Hippocampal formation (tissue), 2 donors: ENCODE data around the gene DGCR2.
"Not testable (repeated sequence)": the region's sequence is repeated elsewhere in the genome, so short reads cannot be mapped to it uniquely, and the experiment has no call there.

ENCODE experiments used
- DNase-seq, 2 donors: peaks; one replicate each; lab custom pipeline; 2025; lab: John Stamatoyannopoulos, UW

The DGCR2 gene

DNA sequence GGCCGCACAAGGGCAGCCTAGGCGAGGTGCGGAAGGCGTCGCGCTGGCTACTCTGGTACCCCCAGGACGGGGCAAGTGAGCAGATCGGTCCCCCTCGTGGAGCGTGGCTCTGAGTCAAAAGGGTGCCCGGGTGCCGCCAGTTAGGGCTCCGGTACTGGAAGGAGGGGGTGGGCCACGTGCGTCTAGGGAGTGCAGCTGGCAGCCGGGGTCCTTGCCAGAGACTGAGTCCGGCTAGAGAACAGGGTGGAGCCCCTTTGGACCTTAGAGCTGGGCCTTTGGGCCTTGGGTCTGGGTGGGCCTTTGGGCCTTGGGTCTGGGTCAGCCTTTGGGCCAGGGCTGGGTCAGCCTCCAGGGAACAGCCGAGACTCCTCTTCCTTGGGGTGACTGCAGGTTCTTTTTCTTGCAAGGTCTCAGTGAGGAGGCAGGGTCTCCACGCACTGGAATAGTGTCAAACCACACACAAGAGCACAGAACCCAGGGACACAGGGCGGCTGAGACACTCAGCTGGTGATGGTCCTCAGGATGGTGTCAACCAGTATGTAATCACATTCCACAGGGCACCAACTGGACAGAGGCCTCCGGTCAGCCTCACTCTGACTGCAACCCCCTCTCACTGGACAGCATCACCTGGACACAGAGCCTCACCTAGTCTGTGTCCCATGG is 91.9 kb downstream of the DGCR2 start:
- not testable (repeated sequence) for DNase-seq

DNA sequence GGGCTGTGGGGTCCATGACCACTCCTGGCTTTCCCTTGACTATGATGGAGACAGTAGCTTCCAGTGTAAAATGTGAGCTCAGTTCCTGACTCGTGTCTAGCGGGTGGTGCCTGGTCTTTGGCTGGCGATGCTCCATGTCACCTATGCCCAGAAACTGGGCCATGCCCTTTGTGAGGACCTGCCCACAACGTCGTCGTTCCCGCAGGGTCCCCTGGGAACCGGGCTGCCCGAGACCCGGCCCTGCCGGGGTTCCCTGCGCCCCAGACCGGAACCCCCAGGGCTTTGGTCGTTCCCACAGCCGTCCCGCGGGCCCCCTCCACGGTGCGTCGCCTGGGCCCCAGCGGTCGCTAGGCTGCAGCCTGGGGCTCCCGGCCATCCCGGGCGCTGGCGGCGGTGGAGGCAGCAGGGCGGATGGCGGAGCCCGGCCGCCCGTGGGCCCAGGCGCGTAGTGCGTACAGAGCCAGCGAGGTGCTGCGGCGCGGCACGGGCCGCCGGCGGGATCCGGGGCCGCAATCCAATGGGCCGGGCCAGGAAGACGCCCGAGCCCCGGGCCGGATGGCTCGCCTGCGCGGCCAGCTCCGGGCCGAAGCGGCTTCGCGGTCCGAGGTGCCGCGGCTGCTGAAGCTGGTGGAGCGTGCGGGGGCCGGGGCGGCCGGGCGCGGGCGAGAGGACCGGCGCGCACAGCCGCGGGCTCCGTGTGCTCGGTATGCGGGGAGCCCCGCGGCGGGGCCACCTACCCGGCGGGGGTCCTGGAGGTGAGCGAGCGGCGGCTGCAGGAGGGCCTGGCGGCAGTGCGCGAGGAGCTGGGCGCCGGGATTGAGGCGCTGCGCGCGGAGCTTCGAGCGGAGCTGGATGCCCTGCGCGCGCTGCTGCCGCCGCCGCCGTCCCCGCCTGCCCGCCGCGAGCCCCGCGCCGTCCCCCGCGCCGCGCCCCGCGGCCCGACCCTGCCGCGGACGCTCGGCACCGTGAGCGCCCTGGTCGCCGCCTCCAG is 92.8 kb downstream of the DGCR2 start:
- not testable (repeated sequence) for DNase-seq

DNA sequence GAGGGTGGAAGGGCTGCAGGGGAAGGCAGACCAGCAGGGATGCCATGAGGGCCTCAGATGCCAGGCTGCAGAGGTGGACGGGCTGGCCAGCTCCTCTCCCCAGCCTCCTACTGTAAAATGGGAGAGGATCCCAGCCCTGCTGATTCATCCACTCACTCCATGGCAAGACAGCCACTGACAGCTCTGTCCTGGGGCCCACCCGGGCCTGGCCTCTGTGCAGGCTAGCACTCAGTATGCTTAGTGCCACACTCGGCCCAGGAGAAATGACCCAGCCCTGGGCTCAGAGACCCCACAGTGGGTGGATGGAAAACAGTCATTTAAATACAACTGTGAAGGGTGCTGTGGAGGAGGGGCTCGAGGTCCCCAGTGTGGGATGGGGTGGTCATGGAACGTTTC is 94.2 kb downstream of the DGCR2 start:
- not testable (repeated sequence) for DNase-seq

DNA sequence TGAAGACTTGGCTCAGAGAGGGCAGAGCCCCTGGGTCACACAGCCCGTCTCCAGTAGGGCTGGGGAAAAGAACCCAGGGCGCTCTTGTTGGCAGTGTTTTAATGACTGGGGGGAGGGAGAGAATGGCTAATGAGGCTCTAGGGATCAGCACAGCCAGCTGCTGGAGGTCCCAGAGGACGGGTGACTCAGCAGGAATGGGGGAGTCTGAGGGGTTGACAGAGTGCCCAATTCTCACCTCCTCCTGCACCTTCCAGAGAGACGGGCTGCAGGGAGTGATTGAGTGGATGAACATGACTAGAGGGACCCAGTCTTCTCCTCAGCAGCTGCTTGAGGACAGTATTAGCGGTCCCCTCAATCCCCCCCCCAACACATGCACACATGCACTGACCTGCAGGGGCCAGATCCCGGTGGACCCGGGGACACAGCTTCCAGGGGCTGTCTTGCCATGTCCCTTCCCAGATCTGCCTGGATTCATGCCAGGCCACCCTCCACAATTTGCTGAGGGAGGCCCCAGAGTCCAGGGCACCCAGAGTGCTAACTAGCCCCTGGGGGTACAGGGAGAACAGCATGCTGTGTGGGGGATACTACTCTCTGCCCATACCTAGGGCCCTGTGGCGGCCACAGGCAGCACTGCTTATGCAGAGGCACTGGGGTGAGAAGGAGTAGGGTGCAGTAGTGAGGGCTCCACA is 94.7 kb downstream of the DGCR2 start:
- not testable (repeated sequence) for DNase-seq

DNA sequence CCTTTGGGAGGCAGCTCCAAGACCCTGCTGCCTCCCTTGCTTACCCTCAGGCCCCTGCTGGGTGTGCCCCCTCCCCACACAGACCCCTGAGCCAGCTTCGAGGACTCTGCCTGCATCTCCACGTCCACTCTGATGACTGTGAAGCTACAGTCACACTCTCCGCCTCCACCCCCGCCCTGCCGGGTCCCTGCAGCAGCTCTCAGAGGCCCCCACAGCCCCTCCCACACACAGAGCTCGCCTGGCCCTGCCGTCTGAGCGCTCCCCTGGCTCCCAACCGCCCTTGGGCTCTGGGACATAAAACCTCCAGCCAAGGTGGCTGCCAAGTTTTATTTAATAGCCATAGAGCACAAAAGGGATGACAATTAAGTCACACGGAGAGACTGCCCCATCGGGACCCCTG is 96.1 kb downstream of the DGCR2 start:
- not testable (repeated sequence) for DNase-seq

DNA sequence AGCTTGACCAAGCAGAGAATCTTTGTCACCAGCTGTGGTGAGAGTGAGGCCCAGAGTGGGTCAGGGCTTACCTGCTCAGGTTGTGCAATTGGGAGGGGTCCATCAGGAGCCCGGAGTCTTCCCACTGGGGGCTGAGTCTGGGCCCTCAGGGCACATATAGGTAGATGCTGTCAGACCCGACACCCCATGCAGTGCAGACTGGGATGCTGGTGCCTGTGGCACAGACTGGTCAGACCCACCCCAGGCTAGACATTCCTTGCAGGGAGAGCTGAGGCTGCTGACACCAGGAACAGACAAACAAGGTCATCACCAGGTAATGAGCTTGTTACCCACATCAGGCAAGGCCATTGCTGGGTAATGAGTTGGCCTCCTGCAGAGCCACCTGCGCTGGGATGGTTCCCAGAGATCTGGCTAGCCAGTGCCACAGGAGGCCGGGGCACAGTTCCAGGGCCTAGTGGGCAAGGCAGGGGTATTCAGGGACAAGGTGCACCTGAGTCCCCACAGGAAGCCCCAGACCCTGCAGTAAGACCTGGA is 97.2 kb downstream of the DGCR2 start:
- DNase-seq = not testable (repeated sequence)

DNA sequence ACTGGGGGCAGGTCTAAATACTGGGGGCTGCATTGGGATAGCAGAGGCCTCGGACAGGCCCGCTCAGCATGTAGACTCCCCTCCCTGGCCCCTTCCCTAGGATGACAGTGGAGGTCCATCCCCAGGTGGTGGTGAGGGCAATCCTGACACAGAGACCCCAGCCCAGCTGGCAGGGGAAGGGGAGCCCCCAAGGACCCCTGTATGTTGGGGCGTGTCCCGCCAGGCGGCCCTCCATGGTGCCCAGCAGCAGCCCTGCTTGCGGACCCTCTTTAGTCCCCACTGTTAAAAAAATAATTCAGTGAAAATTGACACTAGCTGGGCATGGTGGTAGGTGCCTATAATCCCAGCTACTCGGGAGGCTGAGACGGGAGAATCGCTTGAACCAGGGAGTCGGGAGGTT is 98.3 kb downstream of the DGCR2 start:
- DNase-seq = not testable (repeated sequence)

DNA sequence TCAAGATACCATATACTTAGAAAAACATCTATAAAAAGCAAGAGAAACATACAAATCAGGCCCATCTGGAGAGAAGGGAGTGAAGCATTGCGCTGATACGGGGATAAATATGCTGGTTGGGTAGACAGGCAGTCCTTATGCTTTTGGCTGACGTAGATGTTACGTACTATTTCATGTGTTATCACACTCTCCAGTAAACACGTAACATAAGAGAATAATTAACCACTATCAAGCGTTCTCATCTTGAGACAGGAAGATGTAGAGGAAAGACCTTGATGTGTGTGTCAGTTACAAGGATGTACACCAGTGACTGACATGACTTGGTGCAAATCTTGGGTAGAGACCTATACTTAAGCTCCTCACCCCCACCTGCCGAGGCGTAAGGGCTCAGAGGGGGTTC is 99.5 kb downstream of the DGCR2 start:
- DNase-seq = no peak

DNA sequence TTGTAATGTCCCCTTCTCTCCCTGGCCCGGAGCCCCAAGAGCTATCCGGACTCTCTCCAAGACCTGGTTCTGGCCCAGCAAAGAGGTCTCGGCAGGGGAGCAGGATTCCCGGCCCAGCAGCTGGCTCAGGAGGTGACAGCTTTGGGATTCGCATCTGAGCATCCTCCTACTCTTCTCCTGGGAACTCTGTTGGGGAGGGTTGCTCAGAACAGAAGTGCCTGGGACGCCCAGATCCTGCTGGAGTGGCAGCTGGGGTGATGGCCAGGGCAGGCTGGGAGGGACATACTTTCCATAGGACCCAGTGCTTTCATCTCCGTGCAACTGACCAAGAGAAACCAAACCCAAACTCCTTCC is 102.6 kb downstream of the DGCR2 start:
- DNase-seq = no peak

DNA sequence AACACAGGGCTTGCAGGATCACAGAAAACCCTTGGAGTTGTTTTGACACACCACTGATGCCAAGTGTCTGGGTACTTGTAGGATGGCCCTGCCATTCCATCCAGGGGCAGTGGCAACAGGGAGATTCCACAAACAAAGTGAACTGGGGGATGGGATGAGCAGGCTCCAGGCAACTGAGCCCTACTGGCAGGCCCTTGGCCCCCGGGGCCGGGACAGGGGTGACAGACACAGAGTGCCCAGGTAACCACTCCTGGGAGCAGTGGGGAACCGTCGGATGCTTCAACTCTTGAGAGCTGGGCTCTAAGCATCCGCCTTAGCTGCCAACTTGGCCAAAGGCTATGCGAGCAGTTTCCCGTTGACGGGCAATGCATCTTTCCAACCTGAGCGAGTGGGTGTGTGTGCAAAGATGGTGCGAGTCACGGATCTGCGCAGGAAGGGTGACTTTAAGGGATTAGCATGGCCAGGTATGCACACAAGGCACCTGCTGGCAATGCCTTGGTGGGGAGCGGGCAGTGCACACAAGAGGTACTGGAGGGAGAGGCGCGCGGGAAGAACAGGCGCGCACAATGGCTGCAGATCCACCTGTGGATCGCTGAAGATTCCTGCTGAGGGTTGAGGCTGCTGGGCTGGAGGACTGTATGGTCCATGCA is 103.1 kb downstream of the DGCR2 start:
- no peak for DNase-seq

DNA sequence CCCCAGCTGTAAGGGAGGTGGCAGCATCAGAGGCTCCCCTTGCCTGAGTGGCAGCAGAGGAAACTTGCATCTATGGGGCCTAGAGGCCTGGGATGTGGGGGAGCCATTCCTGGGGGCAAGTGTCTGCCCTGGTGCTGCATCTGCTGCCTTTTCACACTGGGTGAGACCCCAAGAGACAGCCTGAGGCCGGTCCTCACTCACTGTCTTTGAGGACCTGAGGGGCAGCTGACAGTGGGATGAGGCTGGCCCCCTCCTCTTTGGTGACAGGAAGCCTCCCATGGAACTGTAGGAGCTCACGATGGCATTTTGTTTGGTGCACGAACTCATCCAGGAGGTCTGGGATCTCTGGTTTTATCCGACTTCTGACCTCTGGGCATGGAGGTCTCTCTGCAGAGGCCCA is 104.0 kb downstream of the DGCR2 start:
- no peak for DNase-seq

DNA sequence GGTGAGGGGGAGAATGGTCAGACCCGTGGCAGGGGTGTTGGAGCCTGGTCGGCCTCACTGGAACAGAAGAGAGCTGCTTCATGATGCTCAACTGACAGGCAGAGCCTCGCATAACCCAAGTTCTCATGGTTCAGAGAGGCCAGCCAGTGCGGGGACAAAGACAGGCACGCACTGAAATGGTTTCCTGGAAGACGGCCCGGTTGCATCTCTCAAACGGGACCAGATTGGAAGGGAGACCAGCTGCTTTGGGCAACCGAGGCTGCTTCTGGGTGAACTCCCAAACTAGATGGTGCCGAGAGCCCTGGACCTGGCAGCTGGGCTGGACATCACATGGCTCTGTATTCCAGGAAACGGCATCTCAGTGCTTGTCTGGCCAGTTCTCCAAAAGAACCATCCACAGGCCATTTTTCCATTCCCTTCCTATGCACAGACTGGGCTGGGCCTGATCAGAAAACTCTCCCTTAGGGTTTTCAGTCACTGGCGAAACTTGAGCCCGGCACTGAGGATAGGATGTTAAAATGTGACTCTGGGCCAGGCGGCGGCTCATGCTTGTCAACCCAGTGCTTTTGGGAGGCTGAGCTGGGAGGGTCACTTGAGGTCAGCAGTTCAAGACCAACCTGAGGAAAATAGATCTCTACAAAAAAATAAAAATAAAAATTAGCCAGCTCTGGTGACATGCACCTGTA is 106.0 kb downstream of the DGCR2 start:
- DNase-seq = peak in 1 of 2 donors; percentile 34

DNA sequence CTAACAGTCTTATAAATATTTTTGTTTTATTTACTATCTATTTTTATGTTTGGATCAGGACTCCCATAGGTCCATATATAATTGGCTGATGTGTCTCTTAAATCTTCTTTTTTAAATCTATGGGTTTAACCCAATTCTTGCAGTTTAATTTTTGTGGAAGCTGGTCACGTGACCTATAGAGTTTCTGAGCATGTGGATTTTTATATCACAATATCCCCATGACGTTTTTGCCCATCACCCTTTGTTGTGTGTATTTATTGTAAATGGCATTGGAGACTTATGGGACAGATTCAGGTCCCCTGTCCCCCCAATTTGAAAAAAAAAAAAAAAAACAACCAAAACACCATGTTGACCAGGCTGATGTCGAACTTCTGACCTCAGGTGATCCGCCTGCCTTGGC is 107.3 kb downstream of the DGCR2 start:
- no peak for DNase-seq

DNA sequence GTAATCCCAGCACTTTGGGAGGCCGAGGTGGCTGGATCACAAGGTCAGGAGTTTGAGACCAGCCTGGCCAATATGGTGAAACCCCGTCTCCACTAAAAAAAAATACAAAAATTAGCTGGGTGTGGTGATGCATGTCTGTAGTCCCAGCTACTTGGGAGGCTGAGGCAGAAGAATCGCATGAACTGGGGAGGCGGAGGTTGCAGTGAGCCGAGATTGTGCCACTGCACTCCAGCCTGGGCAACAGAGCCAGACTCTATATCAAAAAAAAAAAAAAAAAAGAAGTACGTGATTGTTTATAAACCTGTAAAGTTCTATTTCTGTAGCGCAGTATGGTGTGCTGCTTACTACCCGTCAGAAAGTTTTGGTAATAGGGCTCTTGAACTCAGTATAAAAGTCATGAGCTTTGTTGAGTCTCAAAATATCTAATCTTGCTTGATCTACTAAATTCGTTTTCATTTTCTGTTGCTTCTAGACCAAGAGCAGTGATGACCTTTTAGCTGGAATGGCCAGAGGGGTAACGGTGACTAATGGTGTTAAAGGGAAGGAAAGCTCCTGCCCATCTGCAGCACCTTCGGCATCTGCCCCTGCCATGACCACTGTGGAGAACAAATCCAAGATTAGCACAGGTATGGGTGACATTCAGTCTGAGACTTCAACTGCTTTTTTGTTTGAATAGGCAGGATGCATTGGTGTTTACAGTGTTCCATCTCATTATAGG is 108.2 kb downstream of the DGCR2 start:
- DNase-seq = not testable (repeated sequence)

DNA sequence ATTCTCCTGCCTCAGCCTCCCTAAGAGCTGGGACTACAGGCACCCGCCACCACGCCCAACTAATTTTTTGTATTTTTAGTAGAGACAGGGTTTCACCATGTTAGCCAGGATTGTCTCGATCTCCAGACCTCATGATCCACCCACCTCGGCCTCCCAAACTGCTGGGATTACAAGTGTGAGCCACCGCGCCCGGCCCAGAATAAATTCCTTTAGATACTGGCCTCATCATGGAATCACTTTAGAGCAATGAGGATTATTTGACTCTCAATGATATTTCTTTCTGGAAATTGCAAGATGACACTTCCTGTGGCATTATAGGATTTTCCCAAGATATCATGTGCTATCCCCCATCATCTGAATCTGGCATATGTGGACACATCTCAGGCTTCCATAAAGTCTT is 108.8 kb downstream of the DGCR2 start:
- not testable (repeated sequence) for DNase-seq

DNA sequence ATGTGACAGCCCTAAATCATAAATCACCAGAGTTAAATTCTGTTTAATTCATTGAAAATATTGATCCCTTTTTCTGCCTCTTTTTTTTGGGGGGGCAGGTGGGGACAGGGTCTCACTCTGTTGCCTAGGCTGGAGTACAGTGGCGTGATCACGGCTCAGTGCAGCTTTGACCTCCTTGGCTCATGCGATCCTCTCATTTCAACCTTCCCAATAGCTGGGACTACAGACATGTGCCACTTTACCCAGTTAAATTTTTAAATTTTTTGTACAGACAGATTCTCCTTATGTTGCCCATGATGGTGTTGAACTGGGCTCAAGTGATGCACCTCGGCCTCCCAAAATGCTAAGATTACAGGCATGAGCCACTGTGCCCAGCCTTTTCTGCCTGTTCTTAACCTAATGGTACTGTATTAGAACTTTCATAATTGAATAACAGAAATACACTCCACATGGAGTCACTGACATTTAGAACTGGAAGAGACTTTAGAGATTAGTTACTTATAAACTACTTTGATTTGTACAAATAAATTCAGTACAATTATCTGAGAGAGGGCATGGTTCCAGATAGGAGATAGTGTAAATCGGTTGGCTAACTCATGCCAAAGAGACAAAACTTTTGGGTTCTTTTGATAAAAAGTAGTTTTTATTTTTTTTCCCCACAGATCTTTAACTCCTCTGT is 109.8 kb downstream of the DGCR2 start:
- no peak for DNase-seq

DNA sequence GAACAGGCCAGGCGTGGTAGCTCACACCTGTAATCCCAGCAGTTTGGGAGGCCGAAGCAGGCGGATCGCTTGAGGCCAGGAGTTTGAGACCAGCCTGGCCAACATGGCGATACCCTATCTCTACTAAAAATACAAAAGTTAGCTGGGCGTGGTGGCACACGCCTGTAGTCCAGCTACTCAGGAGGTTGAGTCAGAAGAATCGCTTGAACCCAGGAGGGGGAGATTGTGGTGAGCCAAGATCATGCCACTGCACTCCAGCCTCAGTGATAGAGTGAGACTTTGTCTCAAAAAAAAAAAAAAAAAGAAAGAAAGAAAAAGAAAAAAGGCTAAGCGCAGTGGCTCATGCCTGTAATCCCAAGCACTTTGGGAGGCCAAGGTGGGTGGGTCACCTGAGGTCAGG is 110.6 kb downstream of the DGCR2 start:
- DNase-seq = not testable (repeated sequence)

DNA sequence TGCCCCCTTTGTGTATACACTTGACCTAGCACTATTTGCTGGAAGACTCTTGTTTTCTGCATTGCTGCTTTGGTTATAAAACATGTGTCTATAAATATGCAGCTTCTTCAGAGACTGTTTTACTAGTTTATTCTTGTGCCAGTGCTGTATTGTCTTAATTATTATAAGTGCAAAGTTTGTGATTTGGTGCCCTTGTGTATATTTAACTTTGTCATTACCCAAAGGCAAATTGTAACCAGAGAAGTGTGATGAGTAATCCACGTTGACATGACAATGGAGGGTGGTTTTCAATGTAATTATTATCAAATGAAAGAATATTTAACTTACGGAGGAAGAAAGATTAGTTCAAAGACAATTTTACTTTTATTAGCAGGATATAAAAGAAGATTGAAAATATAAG is 111.1 kb downstream of the DGCR2 start:
- DNase-seq = no peak

DNA sequence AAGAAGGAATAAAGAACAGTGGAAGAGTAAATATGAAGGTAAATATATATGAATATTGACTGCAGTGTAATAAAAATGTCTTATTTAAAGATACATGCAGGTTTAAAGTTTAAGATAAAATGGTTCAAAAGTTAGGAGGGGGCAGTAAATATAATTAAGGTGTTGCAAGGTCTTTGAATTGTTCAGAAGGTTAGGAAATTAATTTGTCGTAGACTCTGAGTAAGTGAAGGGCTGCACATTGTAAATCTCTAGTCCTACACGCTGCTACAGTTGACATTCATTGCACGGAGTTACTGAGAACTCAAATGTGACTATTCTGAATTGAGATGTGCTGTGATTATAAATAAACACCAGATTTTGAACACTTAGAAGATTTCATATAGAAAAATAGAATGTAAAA is 116.3 kb downstream of the DGCR2 start:
- no peak for DNase-seq

DNA sequence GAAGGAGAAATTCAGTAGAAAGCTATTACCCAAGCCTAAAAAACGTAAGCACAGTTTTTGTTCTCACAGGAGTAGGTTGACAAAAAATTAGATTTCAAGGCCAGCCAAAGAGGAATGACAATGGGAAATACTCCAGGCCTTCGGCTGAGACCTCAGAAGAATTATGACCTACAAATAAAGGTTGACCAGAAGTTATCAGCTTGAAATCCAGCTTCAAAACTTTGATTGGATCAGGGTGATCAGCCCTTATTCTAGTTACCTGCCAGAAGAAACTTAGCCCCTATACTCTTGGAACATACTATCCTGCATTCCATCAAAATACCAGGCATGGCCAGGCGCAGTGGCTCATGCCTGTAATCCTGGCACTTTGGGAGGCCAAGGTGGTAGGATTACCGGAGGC is 117.7 kb downstream of the DGCR2 start:
- DNase-seq = no peak
